ENCODE measurements around the gene PIR. TPM values are rescaled to one million over a fixed set of nuclear protein-coding genes. Genes with fewer than 3 reads are reported as not detected.

The PIR gene
- total RNA-seq, 1 experiment from 2014 or later: 8.2 TPM

- POLR2A ChIA-PET: no interaction called here
- no TSS peak for BruUV-seq (replicated peaks)
Measured at GRCh38 chrX:15425024-15425423, 68.1 kb downstream of the PIR start.

GRCh38 chrX:15418707-15419181 is 74.4 kb downstream of the PIR start:
- Mint-ChIP-seq H3K4me1 (ENCODE audit: insufficient read depth, unreplicated experiment) (no peaks in the 10 kb centered on the region), H3K27me3 (ENCODE audit: insufficient read depth, unreplicated experiment) (peaks cover 21% of the 10 kb centered on the region), H3K9me3 (ENCODE audit: unreplicated experiment) (peaks cover 8% of the 10 kb centered on the region), H3K4me3 (ENCODE audit: unreplicated experiment) (no peak overlapping the region), H3K27ac (ENCODE audit: low read depth, unreplicated experiment) (no peak overlapping the region), H3K36me3 (ENCODE audit: insufficient read depth, unreplicated experiment) (no peaks in the 10 kb centered on the region)
- POLR2A ChIA-PET: no interaction called here
- intact Hi-C loops (cut with micrococcal nuclease): no loop called here
- no peak for TF ChIP-seq CTCF (IDR thresholded peaks at IDR 0.05; ENCODE audit: unreplicated experiment)
- DNase-seq (ENCODE audit: unreplicated experiment): no peak
- CTCF ChIA-PET: interaction anchor here (0.7 kb wide), 2 partner anchors 49 to 96 kb away, joined by 3 read pairs; no protein-coding TSS in a partner anchor
- BruUV-seq (replicated peaks): no TSS peak

More at GRCh38 chrX:15425024-15425423, 68.1 kb downstream of the PIR start:
- Mint-ChIP-seq H3K27me3 (ENCODE audit: insufficient read depth, unreplicated experiment) (peaks cover 37% of the 10 kb centered on the region), H3K9me3 (ENCODE audit: unreplicated experiment) (no peaks in the 10 kb centered on the region), H3K27ac (ENCODE audit: low read depth, unreplicated experiment) (no peak overlapping the region), H3K4me1 (ENCODE audit: insufficient read depth, unreplicated experiment) (no peaks in the 10 kb centered on the region), H3K4me3 (ENCODE audit: unreplicated experiment) (no peak overlapping the region), H3K36me3 (ENCODE audit: insufficient read depth, unreplicated experiment) (no peaks in the 10 kb centered on the region)
- TF ChIP-seq CTCF (IDR thresholded peaks at IDR 0.05; ENCODE audit: unreplicated experiment): no peak
- no peak for DNase-seq (ENCODE audit: unreplicated experiment)
- CTCF ChIA-PET: no interaction called here
- intact Hi-C loops (cut with micrococcal nuclease): no loop called here

GRCh38 chrX:15418041-15418706 is 75.0 kb downstream of the PIR start:
- ChIA-PET POLR2A (no interaction called here), CTCF (no interaction called here)
- no peak overlapping the region for H3K4me3 Mint-ChIP-seq (ENCODE audit: unreplicated experiment)
- TF ChIP-seq CTCF (IDR thresholded peaks at IDR 0.05; ENCODE audit: unreplicated experiment): no peak
- H3K27me3 Mint-ChIP-seq (ENCODE audit: insufficient read depth, unreplicated experiment): peaks cover 21% of the 10 kb centered on the region
- H3K27ac Mint-ChIP-seq (ENCODE audit: low read depth, unreplicated experiment): no peak overlapping the region
- DNase-seq (ENCODE audit: unreplicated experiment): no peak
- intact Hi-C loops (cut with micrococcal nuclease): no loop called here
- H3K9me3 Mint-ChIP-seq (ENCODE audit: unreplicated experiment): peaks cover 8% of the 10 kb centered on the region
- no peaks in the 10 kb centered on the region for H3K36me3 Mint-ChIP-seq (ENCODE audit: insufficient read depth, unreplicated experiment)
- H3K4me1 Mint-ChIP-seq (ENCODE audit: insufficient read depth, unreplicated experiment): no peaks in the 10 kb centered on the region
- BruUV-seq (replicated peaks): no TSS peak

- no peak for DNase-seq (ENCODE audit: unreplicated experiment)
- no peak for TF ChIP-seq CTCF (IDR thresholded peaks at IDR 0.05; ENCODE audit: unreplicated experiment)
- H3K9me3 Mint-ChIP-seq (ENCODE audit: unreplicated experiment): peaks cover 8% of the 10 kb centered on the region
- H3K4me3 Mint-ChIP-seq (ENCODE audit: unreplicated experiment): no peak overlapping the region
- ChIA-PET POLR2A (interaction anchor here (0.7 kb wide), 1 partner anchor 874 kb away, joined by 3 read pairs; no protein-coding TSS in a partner anchor), CTCF (interaction anchor here (0.6 to 1.0 kb wide), 4 partner anchors 25 to 99 kb away, joined by 3 to 4 read pairs (median 3); no protein-coding TSS in a partner anchor)
- no TSS peak for BruUV-seq (replicated peaks)
- intact Hi-C loops (cut with micrococcal nuclease): no loop called here
- no peak overlapping the region for H3K27ac Mint-ChIP-seq (ENCODE audit: low read depth, unreplicated experiment)
- no peaks in the 10 kb centered on the region for H3K4me1 Mint-ChIP-seq (ENCODE audit: insufficient read depth, unreplicated experiment)
- H3K27me3 Mint-ChIP-seq (ENCODE audit: insufficient read depth, unreplicated experiment): peaks cover 10% of the 10 kb centered on the region
- H3K36me3 Mint-ChIP-seq (ENCODE audit: insufficient read depth, unreplicated experiment): no peaks in the 10 kb centered on the region
Measured at GRCh38 chrX:15416133-15416993, 76.8 kb downstream of the PIR start.

All from MCF 10A (cell line).